ENCODE measurements around the gene IL5.

DNA sequence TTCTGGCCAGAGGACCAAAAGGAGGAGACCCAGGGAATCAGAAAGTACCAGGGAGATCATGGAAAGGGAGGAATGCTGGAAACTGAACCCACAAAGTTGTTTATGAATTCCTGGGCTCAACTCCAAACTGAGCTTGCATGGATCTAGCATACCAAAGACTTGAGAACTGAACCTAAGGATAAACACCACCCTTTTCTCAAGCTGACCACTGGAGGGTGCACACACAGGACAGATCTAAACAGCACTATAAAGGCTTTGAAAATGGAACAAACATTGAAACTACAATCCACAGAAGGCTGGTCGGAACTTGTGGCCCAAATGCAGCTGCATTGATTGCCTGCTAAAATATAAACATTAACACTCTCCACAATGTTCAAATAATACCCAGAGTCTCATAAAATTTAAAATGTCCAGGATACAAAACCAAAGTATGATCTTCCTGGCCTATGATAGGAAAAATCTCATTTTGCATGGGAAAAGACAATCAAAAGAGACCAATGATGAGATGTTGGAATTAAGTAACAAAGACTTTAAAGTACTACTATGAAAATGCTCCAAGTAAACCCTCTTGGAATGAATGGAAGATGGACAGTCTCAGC lies 37.1 kb downstream of the IL5 start:
- TF ChIP-seq KAT7 (CRISPR knock-in tag; IDR thresholded peaks at IDR 0.05; ENCODE audit: borderline replicate concordance) (no peak), GABPA (IDR thresholded peaks at IDR 0.05; ENCODE audit: low read depth, low read length) (no peak), GABPA (CRISPR knock-in tag; IDR thresholded peaks at IDR 0.05; ENCODE audit: low read depth) (no peak)

Data from HepG2 (cell line).